Karpas-422 (cell line): Measurements from ENCODE around the gene ROCK2. TPM values are rescaled to one million over a fixed set of nuclear protein-coding genes. Genes with fewer than 3 reads are reported as not detected.

Experiments used
- DNase-seq: peaks from one replicate; pipeline ENCODE4 v3.0.0-alpha.2; 2015
- H2AFZ ChIP-seq: fragments of 200-600 bp; sonication (generic); 2 replicates; pipeline ENCODE4 v1.6.1; 2014; ENCODE audit warnings: antibody characterized with exemption, low read length, mixed read lengths
- H3K27ac ChIP-seq: fragments of 200-600 bp; sonication (generic); 2 replicates; pipeline ENCODE4 v1.5.1; 2014; ENCODE audit warnings: mild to moderate bottlenecking, low read length, moderate library complexity
- H3K27me3 ChIP-seq: fragments of 200-600 bp; sonication (generic); 2 replicates; pipeline ENCODE4 v1.6.1; 2014; ENCODE audit warnings: low read length, mixed read lengths
- H3K36me3 ChIP-seq: fragments of 200-600 bp; sonication (generic); 2 replicates; pipeline ENCODE4 v1.6.1; 2014; ENCODE audit warnings: low read length, mixed read lengths; ENCODE audit not compliant: insufficient read depth
- H3K4me1 ChIP-seq: fragments of 200-600 bp; sonication (generic); 2 replicates; pipeline ENCODE4 v1.6.1; 2014; ENCODE audit warnings: mild to moderate bottlenecking, low read length, mixed read lengths
- H3K4me2 ChIP-seq: fragments of 200-600 bp; sonication (generic); 2 replicates; pipeline ENCODE4 v1.6.1; 2014; ENCODE audit warnings: low read length, low read depth, mild to moderate bottlenecking; ENCODE audit not compliant: poor library complexity, severe bottlenecking
- H3K4me3 ChIP-seq: fragments of 200-600 bp; sonication (generic); 2 replicates; pipeline ENCODE4 v1.5.1; 2014; ENCODE audit warnings: mild to moderate bottlenecking, antibody characterized with exemption, low read length, mixed read lengths
- H3K79me2 ChIP-seq: fragments of 200-600 bp; sonication (generic); 2 replicates; pipeline ENCODE4 v1.6.1; 2014; ENCODE audit warnings: mild to moderate bottlenecking, low read length, mixed read lengths
- H3K9ac ChIP-seq: fragments of 200-600 bp; sonication (generic); 2 replicates; pipeline ENCODE4 v1.6.0; 2014; ENCODE audit warnings: low read length
- H3K9me2 ChIP-seq: fragments of 200-600 bp; sonication (generic), shearing (Covaris generic); replicated peaks from 2 replicates; pipeline ENCODE4 v1.6.0; 2014; ENCODE audit warnings: mild to moderate bottlenecking, low read length, moderate library complexity; ENCODE audit not compliant: insufficient read depth
- H3K9me3 ChIP-seq: fragments of 300-700, 200-600 bp; sonication (generic); 2 replicates; pipeline ENCODE4 v1.6.1; 2014; ENCODE audit warnings: low read length, mixed read lengths
- H4K20me1 ChIP-seq: fragments of 200-600 bp; sonication (generic); 2 replicates; pipeline ENCODE4 v1.6.1; 2014; ENCODE audit warnings: mild to moderate bottlenecking, antibody characterized with exemption, low read length, low read depth; ENCODE audit not compliant: insufficient read depth
- total RNA-seq: library from RNA; depleted of rRNA; stranded (reverse); fragments of >200 nt; shearing (Covaris generic); gene quantifications from 2 replicates; pipeline ENCODE4 v1.2.3, GENCODE V29; 2014; ENCODE audit warnings: low replicate concordance

Gene ROCK2
- total RNA-seq, 1 experiment from 2014 or later = 14.2 TPM

- no peak overlapping the region for H3K4me3 ChIP-seq
- H3K9me3 ChIP-seq = no peaks in the 10 kb centered on the region
- no peak for DNase-seq
- H3K4me1 ChIP-seq = peaks cover 15% of the 10 kb centered on the region
- H3K4me2 ChIP-seq = no peak overlapping the region
- H3K36me3 ChIP-seq = no peaks in the 10 kb centered on the region
- H3K79me2 ChIP-seq = no peaks in the 10 kb centered on the region
- no peaks in the 10 kb centered on the region for H3K27me3 ChIP-seq
- no peaks in the 10 kb centered on the region for H3K9me2 ChIP-seq
- H2AFZ ChIP-seq = no peak overlapping the region
- no peak overlapping the region for H3K9ac ChIP-seq
- no peaks in the 10 kb centered on the region for H4K20me1 ChIP-seq
- H3K27ac ChIP-seq = no peak overlapping the region
Measured at GRCh38 chr2:11157296-11157695, 187.1 kb downstream of the ROCK2 start.

DNA sequence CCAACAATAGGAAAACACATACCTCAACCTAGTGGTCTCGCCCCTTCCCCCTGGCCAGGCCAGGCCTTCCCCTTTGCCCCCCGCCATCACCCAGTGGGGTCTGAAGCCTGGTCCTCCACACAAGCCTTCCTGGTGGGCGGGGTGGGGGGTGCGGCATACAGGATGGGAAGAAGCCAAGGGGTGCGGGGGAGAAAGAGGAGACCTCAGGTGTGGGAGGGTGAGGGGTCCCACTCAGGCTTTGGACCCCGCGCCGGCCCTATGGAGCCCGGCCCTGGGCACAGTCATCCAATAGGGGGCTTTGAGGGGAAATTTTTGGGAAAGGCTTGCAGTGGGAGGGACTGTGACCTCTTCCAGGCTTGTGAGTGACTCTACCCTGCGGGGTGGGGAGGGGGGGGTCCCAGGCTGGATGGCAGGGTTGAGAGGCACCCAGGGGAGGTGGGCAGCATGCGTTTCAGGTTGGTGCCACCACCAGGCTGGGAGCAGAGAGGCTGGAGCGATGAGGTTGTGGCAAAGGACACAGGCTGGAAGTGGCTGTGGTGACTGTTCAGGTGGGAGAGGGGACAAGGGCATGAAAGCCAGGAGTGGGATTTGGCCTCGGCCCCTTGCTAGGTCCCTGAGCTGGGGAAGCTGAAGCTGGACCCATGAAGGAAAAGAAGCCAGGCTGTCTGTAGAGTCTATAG lies 187.9 kb downstream of the ROCK2 start:
- Histone ChIP-seq H3K79me2 (no peaks in the 10 kb centered on the region), H3K4me1 (peaks cover 15% of the 10 kb centered on the region), H3K9me3 (no peaks in the 10 kb centered on the region), H3K36me3 (no peaks in the 10 kb centered on the region), H3K9ac (no peak overlapping the region), H3K4me3 (peak overlapping the region; percentile 80; the same call in 1 of the 2 replicates), H3K9me2 (no peaks in the 10 kb centered on the region), H3K4me2 (peak overlapping the region; percentile 78), H3K27me3 (no peaks in the 10 kb centered on the region), H4K20me1 (no peaks in the 10 kb centered on the region), H2AFZ (no peak overlapping the region), H3K27ac (no peak overlapping the region)
- no peak for DNase-seq

DNA sequence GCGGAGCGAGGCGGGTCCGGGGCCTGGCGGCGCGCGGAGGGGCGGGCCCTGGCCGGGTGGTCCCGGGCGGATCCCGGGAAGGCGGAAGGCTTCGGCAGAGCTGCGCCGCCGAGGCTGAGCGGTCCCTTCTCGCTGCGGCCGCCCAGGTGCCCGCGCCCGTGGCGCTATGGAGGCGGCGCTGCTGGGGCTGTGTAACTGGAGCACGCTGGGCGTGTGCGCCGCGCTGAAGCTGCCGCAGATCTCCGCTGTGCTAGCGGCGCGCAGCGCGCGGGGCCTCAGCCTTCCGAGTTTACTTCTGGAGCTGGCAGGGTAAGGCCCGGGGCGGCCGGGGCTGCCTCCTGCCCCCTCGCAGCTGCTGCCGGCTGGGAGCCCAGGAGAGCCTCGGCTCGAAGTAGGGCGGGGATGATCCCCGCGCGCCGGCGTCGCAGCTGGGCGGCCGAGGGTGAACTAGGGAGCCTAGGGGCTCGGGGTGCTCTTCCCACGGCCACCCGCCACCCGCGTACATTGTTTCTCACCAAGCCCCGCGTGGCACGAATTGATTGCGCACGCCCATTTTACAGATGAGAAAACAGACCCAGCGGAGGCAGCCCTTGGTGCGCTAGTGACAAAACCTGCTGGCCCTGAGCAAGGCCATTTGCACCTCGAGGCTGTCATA lies 188.9 kb downstream of the ROCK2 start, which contains the start of gene SLC66A3:
Gene SLC66A3, plus strand, starts transcription at position 87 of the 655 bp plus-strand sequence. Its CDS starts 80 bp downstream, at position 167.
- Histone ChIP-seq H3K9ac (peak within 1 kb of the TSS; percentile 83), H3K27ac (peak within 1 kb of the TSS; percentile 43; the same call in 1 of the 2 replicates), H3K4me2 (peak within 1 kb of the TSS; percentile 100), H3K79me2 (no peaks in the 10 kb centered on the region), H3K9me2 (no peaks in the 10 kb centered on the region), H3K27me3 (no peaks in the 10 kb centered on the region), H3K4me3 (peak within 1 kb of the TSS; percentile 84), H2AFZ (peak within 1 kb of the TSS; percentile 99), H4K20me1 (no peaks in the 10 kb centered on the region), H3K36me3 (no peaks in the 10 kb centered on the region), H3K4me1 (peaks cover 15% of the 10 kb centered on the region), H3K9me3 (no peaks in the 10 kb centered on the region)
- DNase-seq = peak; percentile 93

- Histone ChIP-seq H3K9me2 (no peaks in the 10 kb centered on the region), H3K27ac (no peak overlapping the region), H4K20me1 (no peaks in the 10 kb centered on the region), H3K79me2 (no peaks in the 10 kb centered on the region), H3K9ac (peak overlapping the region; percentile 82), H3K36me3 (no peaks in the 10 kb centered on the region), H3K4me3 (peak overlapping the region; percentile 84), H3K4me1 (peaks cover 15% of the 10 kb centered on the region), H3K27me3 (no peaks in the 10 kb centered on the region), H3K9me3 (no peaks in the 10 kb centered on the region), H2AFZ (peak overlapping the region; percentile 99), H3K4me2 (peak overlapping the region; percentile 100)
- DNase-seq = peak; percentile 99
Measured at GRCh38 chr2:11154923-11155380, 189.5 kb downstream of the ROCK2 start.

DNA sequence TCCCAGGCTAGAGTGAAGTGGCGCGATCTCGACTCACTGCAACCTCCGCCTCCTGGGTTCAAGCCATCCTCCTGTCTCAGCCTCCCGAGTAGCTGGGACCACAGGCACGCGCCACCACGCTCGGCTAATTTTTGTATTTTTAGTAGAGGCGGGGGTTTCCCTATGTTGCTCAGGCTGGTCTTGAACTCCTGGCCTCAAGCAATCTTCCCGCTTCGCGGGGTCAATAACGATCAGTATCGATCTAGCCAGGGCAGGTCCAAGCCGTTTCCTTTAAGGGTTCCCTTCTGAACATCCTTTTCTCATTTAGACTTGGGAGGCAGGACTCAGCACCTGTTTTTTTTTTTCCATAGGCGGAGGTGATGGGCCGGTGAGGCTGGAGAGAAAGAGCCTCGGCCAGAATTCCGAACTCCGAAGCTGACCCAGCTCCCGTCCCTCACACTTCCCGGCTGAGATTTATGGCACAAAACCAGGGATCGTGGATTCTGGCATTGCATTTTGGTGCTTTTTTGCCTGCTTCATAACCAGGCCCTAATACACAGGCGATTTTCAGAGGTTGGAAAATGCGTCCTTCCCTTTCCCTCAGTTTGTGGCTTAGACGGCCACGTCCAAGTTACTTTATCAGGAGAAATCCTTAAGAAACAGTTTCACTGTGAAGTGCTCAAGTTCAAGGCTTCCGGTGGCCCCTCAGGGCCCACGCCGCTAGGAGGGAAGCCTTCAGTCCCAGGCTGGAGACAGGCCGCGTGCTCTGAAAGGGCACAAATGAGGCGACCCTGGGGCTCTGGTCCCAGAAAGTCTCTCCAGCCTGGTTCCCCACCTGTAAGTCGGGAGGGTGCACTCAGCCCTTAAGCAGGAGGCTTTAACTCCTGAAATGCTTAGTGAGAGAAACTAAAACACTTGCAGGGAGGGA lies 190.2 kb downstream of the ROCK2 start:
- Histone ChIP-seq H3K27me3 (no peaks in the 10 kb centered on the region), H3K79me2 (no peaks in the 10 kb centered on the region), H3K27ac (no peak overlapping the region), H3K9me2 (no peaks in the 10 kb centered on the region), H4K20me1 (no peaks in the 10 kb centered on the region), H3K4me1 (peaks cover 15% of the 10 kb centered on the region), H2AFZ (peak overlapping the region; percentile 99), H3K9ac (peak overlapping the region; percentile 82), H3K4me3 (peak overlapping the region; percentile 84), H3K4me2 (peak overlapping the region; percentile 100), H3K9me3 (no peaks in the 10 kb centered on the region), H3K36me3 (no peaks in the 10 kb centered on the region)
- DNase-seq = no peak

- H3K9me3 ChIP-seq = no peaks in the 10 kb centered on the region
- H2AFZ ChIP-seq = no peak overlapping the region
- H3K27ac ChIP-seq = no peak overlapping the region
- H3K79me2 ChIP-seq = no peaks in the 10 kb centered on the region
- no peaks in the 10 kb centered on the region for H3K9me2 ChIP-seq
- H3K4me1 ChIP-seq = peaks cover 15% of the 10 kb centered on the region
- H3K36me3 ChIP-seq = no peaks in the 10 kb centered on the region
- H3K4me3 ChIP-seq = no peak overlapping the region
- DNase-seq = no peak
- H4K20me1 ChIP-seq = no peaks in the 10 kb centered on the region
- H3K9ac ChIP-seq = no peak overlapping the region
- no peak overlapping the region for H3K4me2 ChIP-seq
- H3K27me3 ChIP-seq = no peaks in the 10 kb centered on the region
Measured at GRCh38 chr2:11152591-11152990, 191.8 kb downstream of the ROCK2 start.

DNA sequence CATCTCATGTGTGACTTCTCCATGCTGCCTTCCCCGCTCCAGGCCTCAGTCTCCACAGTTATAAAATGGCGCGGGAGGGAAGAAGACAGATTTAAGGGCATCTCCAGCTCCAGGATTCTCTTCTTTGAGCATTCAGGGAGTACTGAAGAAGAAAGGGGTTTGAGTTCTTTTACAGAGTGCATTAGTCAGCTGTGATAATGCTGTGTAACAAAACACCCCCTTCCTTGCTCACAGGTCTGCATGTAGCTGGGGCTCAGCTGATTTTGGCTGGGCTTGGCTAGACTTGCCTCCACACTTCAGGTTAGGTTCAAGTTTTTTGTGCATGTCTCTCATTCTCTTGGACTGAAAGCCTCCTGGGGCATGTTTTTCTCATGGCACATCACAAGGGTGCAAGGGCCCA lies 197.2 kb downstream of the ROCK2 start:
- no peak overlapping the region for H2AFZ ChIP-seq
- H3K4me1 ChIP-seq = peaks cover 5% of the 10 kb centered on the region
- no peaks in the 10 kb centered on the region for H3K9me2 ChIP-seq
- no peaks in the 10 kb centered on the region for H3K9me3 ChIP-seq
- H3K27me3 ChIP-seq = no peaks in the 10 kb centered on the region
- H3K27ac ChIP-seq = no peak overlapping the region
- H4K20me1 ChIP-seq = no peaks in the 10 kb centered on the region
- H3K4me3 ChIP-seq = no peak overlapping the region
- no peak overlapping the region for H3K4me2 ChIP-seq
- H3K36me3 ChIP-seq = no peaks in the 10 kb centered on the region
- DNase-seq = no peak
- no peaks in the 10 kb centered on the region for H3K79me2 ChIP-seq
- H3K9ac ChIP-seq = no peak overlapping the region

GRCh38 chr2:11146076-11146475 lies 198.4 kb downstream of the ROCK2 start:
- no peak overlapping the region for H3K9ac ChIP-seq
- H3K27me3 ChIP-seq = no peaks in the 10 kb centered on the region
- no peaks in the 10 kb centered on the region for H3K9me2 ChIP-seq
- no peak overlapping the region for H3K4me2 ChIP-seq
- no peaks in the 10 kb centered on the region for H3K9me3 ChIP-seq
- no peaks in the 10 kb centered on the region for H3K79me2 ChIP-seq
- H3K4me3 ChIP-seq = no peak overlapping the region
- H2AFZ ChIP-seq = no peak overlapping the region
- DNase-seq = no peak
- H3K27ac ChIP-seq = no peak overlapping the region
- H4K20me1 ChIP-seq = no peaks in the 10 kb centered on the region
- H3K36me3 ChIP-seq = no peaks in the 10 kb centered on the region
- peaks cover 5% of the 10 kb centered on the region for H3K4me1 ChIP-seq
